Uterus (tissue), 4 donors: ENCODE measurements around the gene PLCB3. TPM values are rescaled to one million over a fixed set of nuclear protein-coding genes. Genes with fewer than 3 reads are reported as not detected.

ENCODE experiments used
- DNase-seq, 2 donors: peaks; one replicate each; pipeline ENCODE4 v3.0.0-alpha.2; 2019 to 2020
- H3K27ac ChIP-seq, 2 donors: fragments of 200-600 bp; sonication (generic); 1 replicate in 1 of 2; 2 replicates in 1 of 2; pipeline ENCODE4 v1.5.1; 2016 to 2018
- H3K27me3 ChIP-seq, 2 donors: fragments of 200-600 bp; sonication (generic); one replicate each; pipeline ENCODE4 v1.5.1; 2018 to 2019; ENCODE audit warnings: control low read depth in 1 of 2
- H3K36me3 ChIP-seq, 2 donors: fragments of 200-600 bp; sonication (generic); one replicate each; pipeline ENCODE4 v1.5.1; 2019; ENCODE audit warnings: control low read depth in 1 of 2
- H3K4me1 ChIP-seq, 2 donors: fragments of 200-600 bp; sonication (generic); one replicate each; pipeline ENCODE4 v1.5.1; 2018 to 2019; ENCODE audit warnings: control low read depth in 1 of 2
- H3K4me3 ChIP-seq, 2 donors: fragments of 200-600 bp; sonication (generic); 1 replicate in 1 of 2; 2 replicates in 1 of 2; pipeline ENCODE4 v1.5.1; 2018 to 2019; ENCODE audit warnings: mild to moderate bottlenecking in 1 of 2
- H3K9me3 ChIP-seq, 2 donors: fragments of 200-600 bp; sonication (generic); one replicate each; pipeline ENCODE4 v1.5.1; 2019; ENCODE audit warnings: control low read depth in 1 of 2
- CTCF ChIP-seq, 4 experiments: fragments of 200-600 bp in 2 of 4; fragments of 450-650 bp in 2 of 4; sonication (generic) in 2 of 4; IDR thresholded peaks; one replicate each; pipeline ENCODE4 v1.5.1; 2016 to 2019; ENCODE audit warnings: antibody characterized with exemption in 4 of 4, mild to moderate bottlenecking in 2 of 4, moderate library complexity in 1 of 4
- POLR2A ChIP-seq, 2 donors: fragments of 450-650 bp; IDR thresholded peaks; one replicate each; pipeline ENCODE4 v1.6.1; 2016; ENCODE audit warnings: antibody characterized with exemption in 2 of 2, mild to moderate bottlenecking in 1 of 2, moderate library complexity in 1 of 2
- intact Hi-C: fragments of 100-400 bp; cut with DNase I; formaldehyde crosslinking; loops from one replicate; pipeline ENCODE4 v1.15.1; 2023; ENCODE audit warnings: low total_unique reads
- small RNA-seq: library from RNA; depleted of rRNA; stranded (forward); fragments of <200 nt; gene quantifications from one replicate; pipeline ENCODE3, GENCODE V24; 2016
- total RNA-seq, 4 donors: library from RNA; depleted of rRNA in 3 of 4; stranded (reverse); fragments of >200 nt in 3 of 4; gene quantifications; one replicate each; pipeline versions ENCODE4 v1.1.0 to v1.2.4, GENCODE V29; 2014 to 2023
- donor health status: DM: yes; HTN: yes; CAD: no.

The PLCB3 gene
- total RNA-seq, 4 donors from 2014 or later, result 10.0 to 39.5 (median 21.8) TPM

- H3K27ac ChIP-seq, result peak within 1 kb of the TSS; percentile 97 to 98
- no peaks in the 10 kb centered on the region for H3K36me3 ChIP-seq
- no peaks in the 10 kb centered on the region for H3K4me1 ChIP-seq
- intact Hi-C loops, result no loop called here
- H3K9me3 ChIP-seq, result no peaks in the 10 kb centered on the region
- no peaks in the 10 kb centered on the region for H3K27me3 ChIP-seq
- peak within 1 kb of the TSS; percentile 74 to 75 for H3K4me3 ChIP-seq
- TF ChIP-seq POLR2A (IDR thresholded peaks at IDR 0.05) (peak; percentile 70 to 85), CTCF (IDR thresholded peaks at IDR 0.05) (peak in 1 of 4 experiments; percentile 0)
- DNase-seq, result peak; percentile 95 to 98
Observed at GRCh38 chr11:64317325-64317960, 66.1 kb downstream of the PLCB3 start, which contains the start of gene TRMT112. Gene TRMT112 (minus strand): TSS chr11:64317559. CDS start chr11:64317526, 33 bp downstream.

- peak within 1 kb of the TSS; percentile 97 to 98 for H3K27ac ChIP-seq
- no peaks in the 10 kb centered on the region for H3K4me1 ChIP-seq
- H3K27me3 ChIP-seq, result no peaks in the 10 kb centered on the region
- intact Hi-C loops, result no loop called here
- peak within 1 kb of the TSS; percentile 74 to 75 for H3K4me3 ChIP-seq
- H3K9me3 ChIP-seq, result no peaks in the 10 kb centered on the region
- peak; percentile 94 to 97 for DNase-seq
- no peaks in the 10 kb centered on the region for H3K36me3 ChIP-seq
- TF ChIP-seq POLR2A (IDR thresholded peaks at IDR 0.05) (peak; percentile 79 to 94), CTCF (IDR thresholded peaks at IDR 0.05) (peak; percentile 44 to 80 (median 54))
Observed at GRCh38 chr11:64317961-64318765, 66.8 kb downstream of the PLCB3 start, which contains the start of gene PRDX5. Gene PRDX5 (plus strand): TSS chr11:64318121. CDS start chr11:64318216, 95 bp downstream.

Small RNAs within 50 kb of the gene (small RNA-seq; reads per million reads assigned to genes)
- not detected for gene RF00019

Other genes with a start within 250 kb of the PLCB3 start
- 1 to 10 TPM in 2 of 4 donors, under 1 TPM in 1, not detected in 1; 0.26 to 7.3 (median 1.9) TPM for gene FLRT1, start 215.6 kb upstream of the PLCB3 start, total RNA-seq
- gene MACROD1, start 85.4 kb upstream of the PLCB3 start, total RNA-seq, result 10 to 100 TPM in 1 of 4 donors, 1 to 10 TPM in 3; 1.8 to 27.1 (median 6.6) TPM
- gene STIP1, start 65.4 kb upstream of the PLCB3 start, total RNA-seq, result 100 to 1,000 TPM in 1 of 4 donors, 10 to 100 TPM in 3; 20.9 to 101 (median 83.8) TPM
- gene FERMT3, start 44.8 kb upstream of the PLCB3 start, total RNA-seq, result 10 to 100 TPM in 2 of 4 donors, 1 to 10 TPM in 2; 3.1 to 50.3 (median 9.3) TPM
- 10 to 100 TPM in 3 of 4 donors, 1 to 10 TPM in 1; 7.2 to 42.9 (median 18.7) TPM for gene TRPT1, start 25.3 kb upstream of the PLCB3 start, total RNA-seq
- gene NUDT22, start 25.3 kb upstream of the PLCB3 start, total RNA-seq, result 10 to 100 TPM; 10.8 to 44.9 (median 34.0) TPM
- 10 to 100 TPM in 2 of 4 donors, 1 to 10 TPM in 1, not detected in 1; 7.9 to 28.6 (median 16.6) TPM for gene DNAJC4, start 21.0 kb upstream of the PLCB3 start, total RNA-seq
- gene VEGFB, start 16.9 kb upstream of the PLCB3 start, total RNA-seq, result 100 to 1,000 TPM in 1 of 4 donors, 10 to 100 TPM in 3; 20.0 to 120 (median 26.0) TPM
- 10 to 100 TPM; 22.3 to 74.0 (median 37.7) TPM for gene FKBP2, start 10.4 kb upstream of the PLCB3 start, total RNA-seq
- gene PPP1R14B, start 4.6 kb upstream of the PLCB3 start, total RNA-seq, result 10 to 100 TPM in 3 of 4 donors, 1 to 10 TPM in 1; 9.5 to 63.4 (median 28.3) TPM
- 10 to 100 TPM; 54.8 to 72.9 (median 62.0) TPM for gene BAD, start 33.1 kb downstream of the PLCB3 start, total RNA-seq
- 10 to 100 TPM in 2 of 4 donors, 1 to 10 TPM in 1, under 1 TPM in 1; 0.51 to 32.3 (median 10.6) TPM for gene GPR137, start 34.3 kb downstream of the PLCB3 start, total RNA-seq
- gene KCNK4, start 39.8 kb downstream of the PLCB3 start, total RNA-seq, result under 1 TPM in 2 of 4 donors, not detected in 2; 0.61 to 0.76 TPM
- gene CATSPERZ, start 48.8 kb downstream of the PLCB3 start, total RNA-seq, result not detected
- gene ESRRA, start 54.0 kb downstream of the PLCB3 start, total RNA-seq, result 10 to 100 TPM; 12.1 to 49.2 (median 17.5) TPM
- gene TRMT112, start 66.0 kb downstream of the PLCB3 start, total RNA-seq, result 100 to 1,000 TPM; 200 to 462 (median 323) TPM
- gene PRDX5, start 66.6 kb downstream of the PLCB3 start, total RNA-seq, result 100 to 1,000 TPM in 3 of 4 donors, 10 to 100 TPM in 1; 97.1 to 156 (median 113) TPM
- gene CCDC88B, start 88.7 kb downstream of the PLCB3 start, total RNA-seq, result 1 to 10 TPM in 3 of 4 donors, under 1 TPM in 1; 0.29 to 5.7 (median 2.9) TPM
- 10 to 100 TPM in 3 of 4 donors, 1 to 10 TPM in 1; 2.4 to 37.4 (median 29.3) TPM for gene RPS6KA4, start 107.6 kb downstream of the PLCB3 start, total RNA-seq